Ishikawa (cell line): ENCODE results near the gene PRICKLE2.

Experiments used
- EP300 ChIP-seq: IDR thresholded peaks from 2 replicates; pipeline ENCODE4 v1.6.1; 2012; ENCODE audit warnings: borderline replicate concordance
- RAD21 ChIP-seq: IDR thresholded peaks from 2 replicates; pipeline ENCODE4 v1.6.1; 2012; ENCODE audit warnings: low read depth
- REST ChIP-seq: IDR thresholded peaks from 2 replicates; pipeline ENCODE4 v1.6.1; 2012; ENCODE audit warnings: low read depth, mild to moderate bottlenecking
- TAF1 ChIP-seq: IDR thresholded peaks from 2 replicates; pipeline ENCODE4 v1.6.1; 2012; ENCODE audit warnings: low read depth, mild to moderate bottlenecking
- ZBTB7A ChIP-seq: IDR thresholded peaks from 2 replicates; pipeline ENCODE4 v1.6.1; 2012; ENCODE audit warnings: low read depth

- TF ChIP-seq ZBTB7A (no peak), TAF1 (no peak), EP300 (no peak), REST (no peak), RAD21 (no peak)
These were observed 50.9 kb downstream of the PRICKLE2 start for GRCh38 chr3:64174328-64174727.
